Measurements from ENCODE around the gene REEP3.

- TF ChIP-seq EZH2 (IDR thresholded peaks at IDR 0.05; ENCODE audit: borderline replicate concordance, insufficient read depth, low read length, poor library complexity, severe bottlenecking): no peak
- no peak for TF ChIP-seq POLR2AphosphoS5 (IDR thresholded peaks at IDR 0.05)
- TF ChIP-seq SMC3 (conservative IDR thresholded peaks at IDR 0.05; ENCODE audit: poor library complexity): no peak
- TF ChIP-seq CTCF (IDR thresholded peaks at IDR 0.05; ENCODE audit: poor library complexity, severe bottlenecking): no peak
Observed at GRCh38 chr10:63586043-63586442, 64.8 kb downstream of the REEP3 start.
